Globus pallidus (tissue), 1 donor: ENCODE data around the gene CXCL10.
"Not testable (repeated sequence)": the region's sequence is repeated elsewhere in the genome, so short reads cannot be mapped to it uniquely, and the experiment has no call there.

Experiments
- DNase-seq: peaks from one replicate; pipeline ENCODE4 v3.0.0-alpha.2; 2015; ENCODE audit warnings: low spot score

The CXCL10 gene

GRCh38 chr4:76023389-76023788, at the start of gene CXCL10:
TSS of gene CXCL10 (minus strand) at chr4:76023497. CDS start at chr4:76023431, 66 bp downstream.
- no peak for DNase-seq

- DNase-seq = no peak
Observed at GRCh38 chr4:76072760-76073159, 49.5 kb upstream of the CXCL10 start.

GRCh38 chr4:76067652-76068286, 44.5 kb upstream of the CXCL10 start:
- peak; percentile 79 for DNase-seq

- DNase-seq = no peak
Observed at GRCh38 chr4:76066546-76066945, 43.2 kb upstream of the CXCL10 start.

GRCh38 chr4:76061982-76062381, 38.7 kb upstream of the CXCL10 start:
- DNase-seq = no peak

- DNase-seq = no peak
Observed at GRCh38 chr4:76061421-76061820, 38.1 kb upstream of the CXCL10 start.

- DNase-seq = no peak
Observed at GRCh38 chr4:76060506-76060905, 37.2 kb upstream of the CXCL10 start.

GRCh38 chr4:76059750-76060149, 36.5 kb upstream of the CXCL10 start:
- no peak for DNase-seq

- DNase-seq = no peak
Observed at GRCh38 chr4:76058888-76059426, 35.7 kb upstream of the CXCL10 start.

GRCh38 chr4:76058302-76058701, 35.0 kb upstream of the CXCL10 start:
- DNase-seq = no peak

GRCh38 chr4:76055421-76055820, 32.1 kb upstream of the CXCL10 start:
- DNase-seq = no peak

- no peak for DNase-seq
Observed at GRCh38 chr4:76055016-76055415, 31.7 kb upstream of the CXCL10 start.

- no peak for DNase-seq
Observed at GRCh38 chr4:76053730-76054129, 30.4 kb upstream of the CXCL10 start.

GRCh38 chr4:76050560-76051050, 27.3 kb upstream of the CXCL10 start:
- DNase-seq = not testable (repeated sequence)

GRCh38 chr4:76049860-76050416, 26.6 kb upstream of the CXCL10 start:
- DNase-seq = not testable (repeated sequence)

- not testable (repeated sequence) for DNase-seq
Observed at GRCh38 chr4:76044686-76045085, 21.4 kb upstream of the CXCL10 start.

GRCh38 chr4:76043306-76043705, 20.0 kb upstream of the CXCL10 start:
- not testable (repeated sequence) for DNase-seq

- DNase-seq = not testable (repeated sequence)
Observed at GRCh38 chr4:76042241-76042998, 19.1 kb upstream of the CXCL10 start.

- no peak for DNase-seq
Observed at GRCh38 chr4:76036855-76037254, 13.6 kb upstream of the CXCL10 start.

GRCh38 chr4:76035799-76036380, 12.6 kb upstream of the CXCL10 start, which contains the start of gene CXCL11:
TSS of gene CXCL11 (minus strand) at chr4:76036070. CDS start at chr4:76035987, 83 bp downstream.
- no peak for DNase-seq

GRCh38 chr4:76035141-76035540, 11.8 kb upstream of the CXCL10 start:
- DNase-seq = no peak

GRCh38 chr4:76029300-76029699, 6.0 kb upstream of the CXCL10 start:
- DNase-seq = no peak
